Peyer's patch (tissue), 4 donors: ENCODE measurements around the gene SLC22A13.

Experiments
- CTCF ChIP-seq, 6 experiments: fragments of 450-650 bp in 4 of 6; fragments of 200-600 bp in 2 of 6; sonication (generic) in 1 of 6; IDR thresholded peaks; one replicate each; pipeline ENCODE4 v1.5.1; 2017 to 2019; ENCODE audit warnings: antibody characterized with exemption in 6 of 6, mild to moderate bottlenecking in 3 of 6, moderate library complexity in 1 of 6
- POLR2A ChIP-seq, 2 donors: fragments of 450-650 bp; IDR thresholded peaks; one replicate each; pipeline ENCODE4 v1.5.1; 2017; ENCODE audit warnings: antibody characterized with exemption in 2 of 2, mild to moderate bottlenecking in 2 of 2, moderate library complexity in 2 of 2

GRCh38 chr3:38313695-38314094 lies 48.1 kb downstream of the SLC22A13 start:
- TF ChIP-seq CTCF (IDR thresholded peaks at IDR 0.05) (no peak), POLR2A (IDR thresholded peaks at IDR 0.05) (no peak)
